Measurements from ENCODE around the gene ANXA1. TPM values are rescaled to one million over a fixed set of nuclear protein-coding genes. Genes with fewer than 3 reads are reported as not detected.
A peak's percentile ranks its signal among the peaks of the same experiment; 100 is the strongest.

ANXA1 gene
- total RNA-seq, 1 experiment from 2014 or later: 192 TPM

DNA sequence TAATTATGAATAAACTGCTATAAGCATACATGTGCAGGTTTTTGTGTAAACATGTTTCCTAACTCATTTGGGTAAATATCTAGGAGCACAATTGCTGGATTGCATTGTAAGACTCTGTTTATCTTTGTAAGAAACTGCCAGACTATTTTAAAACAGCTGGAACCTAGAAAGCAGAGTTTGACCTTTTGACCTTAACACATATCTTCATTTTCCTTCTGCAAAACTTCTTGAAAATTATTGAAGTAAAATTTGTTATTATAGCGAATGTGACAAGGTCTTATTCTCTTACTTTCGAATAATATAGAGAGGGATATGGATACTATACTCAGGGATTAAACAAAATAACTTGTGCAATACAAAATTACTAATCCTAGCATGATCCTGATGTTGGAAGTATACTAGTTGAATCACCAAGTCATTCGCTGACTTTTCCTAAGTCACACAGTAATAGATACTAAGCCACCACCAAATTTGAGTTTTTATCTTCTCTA lies 3.2 kb upstream of the ANXA1 start:
- H3F3A ChIP-seq (ENCODE audit: low read length, unreplicated experiment): peaks cover 19% of the 10 kb centered on the region
- H3K9me3 ChIP-seq (ENCODE audit: low read length): no peaks in the 10 kb centered on the region
- H3K4me2 ChIP-seq (ENCODE audit: low read length): peak overlapping the region; percentile 81
- H3K27ac ChIP-seq (ENCODE audit: low read length): peak overlapping the region; percentile 90
- no TSS peak for BruUV-seq (replicated peaks)
- TF ChIP-seq, protein P1, sequence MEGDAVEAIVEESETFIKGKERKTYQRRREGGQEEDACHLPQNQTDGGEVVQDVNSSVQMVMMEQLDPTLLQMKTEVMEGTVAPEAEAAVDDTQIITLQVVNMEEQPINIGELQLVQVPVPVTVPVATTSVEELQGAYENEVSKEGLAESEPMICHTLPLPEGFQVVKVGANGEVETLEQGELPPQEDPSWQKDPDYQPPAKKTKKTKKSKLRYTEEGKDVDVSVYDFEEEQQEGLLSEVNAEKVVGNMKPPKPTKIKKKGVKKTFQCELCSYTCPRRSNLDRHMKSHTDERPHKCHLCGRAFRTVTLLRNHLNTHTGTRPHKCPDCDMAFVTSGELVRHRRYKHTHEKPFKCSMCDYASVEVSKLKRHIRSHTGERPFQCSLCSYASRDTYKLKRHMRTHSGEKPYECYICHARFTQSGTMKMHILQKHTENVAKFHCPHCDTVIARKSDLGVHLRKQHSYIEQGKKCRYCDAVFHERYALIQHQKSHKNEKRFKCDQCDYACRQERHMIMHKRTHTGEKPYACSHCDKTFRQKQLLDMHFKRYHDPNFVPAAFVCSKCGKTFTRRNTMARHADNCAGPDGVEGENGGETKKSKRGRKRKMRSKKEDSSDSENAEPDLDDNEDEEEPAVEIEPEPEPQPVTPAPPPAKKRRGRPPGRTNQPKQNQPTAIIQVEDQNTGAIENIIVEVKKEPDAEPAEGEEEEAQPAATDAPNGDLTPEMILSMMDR (conservative IDR thresholded peaks at IDR 0.05; ENCODE audit: low read depth, low read length): no peak
- no peak for TF ChIP-seq EZH2 (IDR thresholded peaks at IDR 0.05; ENCODE audit: low read length, unreplicated experiment)
- TF ChIP-seq EZH2phosphoT487 (IDR thresholded peaks at IDR 0.05; ENCODE audit: borderline replicate concordance, low read length): no peak
- ATAC-seq (no peak), DNase-seq (peak; percentile 38)
- intact Hi-C loops (cut with micrococcal nuclease): loop anchor here (2.0 kb wide), 1 partner anchor 16 kb away; no protein-coding TSS in a partner anchor
- H4K20me1 ChIP-seq (ENCODE audit: low read length): peaks cover 15% of the 10 kb centered on the region
- no peaks in the 10 kb centered on the region for H3K27me3 ChIP-seq (ENCODE audit: low read length)
- H3K79me2 ChIP-seq (ENCODE audit: low read length): peaks cover 19% of the 10 kb centered on the region
- ChIA-PET CTCF (no interaction called here), POLR2A (ENCODE audit: unreplicated experiment) (no interaction called here)
- peaks cover 62% of the 10 kb centered on the region for H3K4me1 ChIP-seq (ENCODE audit: insufficient read depth, low read length)
- H3K9ac ChIP-seq (ENCODE audit: low read length): no peak overlapping the region; the same call in 1 of the 2 replicates
- H3K9me2 ChIP-seq (replicated peaks; ENCODE audit: low read length): no peaks in the 10 kb centered on the region
- no peak overlapping the region; the same call in 1 of the 2 replicates for H3K4me3 ChIP-seq (ENCODE audit: low read length)
- H3K36me3 ChIP-seq (ENCODE audit: low read depth, low read length): no peaks in the 10 kb centered on the region
- no peak overlapping the region for H2AFZ ChIP-seq (ENCODE audit: low read length)

DNA sequence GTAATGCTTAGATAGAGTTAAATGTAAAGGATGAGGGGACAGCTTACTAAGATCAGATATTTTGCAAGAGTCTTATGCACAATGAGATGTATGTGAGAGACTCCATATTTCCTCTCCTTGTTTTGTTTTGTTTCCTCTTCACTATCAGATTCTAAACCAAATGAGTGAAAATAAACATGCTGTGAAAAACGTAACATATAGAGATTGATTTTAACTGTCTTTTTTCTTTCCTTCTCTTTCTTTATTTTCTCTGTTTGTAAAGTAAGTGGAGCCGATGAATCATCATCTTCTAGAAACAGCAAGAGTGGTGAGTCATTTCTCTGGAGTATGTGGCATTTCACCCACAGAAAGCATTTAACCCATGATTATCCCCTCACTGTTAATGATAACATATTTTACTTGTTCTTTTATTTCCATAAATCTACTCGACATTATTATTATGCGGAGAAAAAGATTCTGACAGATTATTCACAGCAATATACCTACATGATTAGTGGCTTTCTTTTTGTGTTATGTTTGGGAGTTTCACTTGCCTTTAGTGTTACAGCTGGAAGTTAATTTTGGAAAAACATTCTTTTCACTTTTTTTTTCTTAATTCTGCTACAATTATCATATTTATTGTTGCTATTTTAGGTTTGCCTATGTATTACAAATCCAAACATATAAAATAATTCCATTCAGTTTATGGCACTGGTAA lies 2.1 kb upstream of the ANXA1 start:
- peak; percentile 79 for DNase-seq
- Histone ChIP-seq H3K9me2 (replicated peaks; ENCODE audit: low read length) (no peaks in the 10 kb centered on the region), H3F3A (ENCODE audit: low read length, unreplicated experiment) (peaks cover 13% of the 10 kb centered on the region), H3K4me2 (ENCODE audit: low read length) (peak overlapping the region; percentile 81), H4K20me1 (ENCODE audit: low read length) (peaks cover 25% of the 10 kb centered on the region), H3K27ac (ENCODE audit: low read length) (peak overlapping the region; percentile 90), H3K9me3 (ENCODE audit: low read length) (no peaks in the 10 kb centered on the region), H3K36me3 (ENCODE audit: low read depth, low read length) (peaks cover 6% of the 10 kb centered on the region), H3K79me2 (ENCODE audit: low read length) (peaks cover 29% of the 10 kb centered on the region), H3K4me1 (ENCODE audit: insufficient read depth, low read length) (peaks cover 63% of the 10 kb centered on the region), H2AFZ (ENCODE audit: low read length) (no peak overlapping the region), H3K4me3 (ENCODE audit: low read length) (peak overlapping the region; percentile 52), H3K9ac (ENCODE audit: low read length) (peak overlapping the region; percentile 52), H3K27me3 (ENCODE audit: low read length) (no peaks in the 10 kb centered on the region)
- POLR2A ChIA-PET (ENCODE audit: unreplicated experiment): no interaction called here
- CTCF ChIA-PET: no interaction called here
- peak; percentile 23 for ATAC-seq
- intact Hi-C loops (cut with micrococcal nuclease): loop anchor here (1.0 to 5.0 kb wide), 4 partner anchors 17 to 622 kb away; no protein-coding TSS in a partner anchor
- BruUV-seq (replicated peaks): no TSS peak
- TF ChIP-seq, protein P1 (conservative IDR thresholded peaks at IDR 0.05; ENCODE audit: low read depth, low read length): no peak
- TF ChIP-seq EZH2phosphoT487 (IDR thresholded peaks at IDR 0.05; ENCODE audit: borderline replicate concordance, low read length) (no peak), EZH2 (IDR thresholded peaks at IDR 0.05; ENCODE audit: low read length, unreplicated experiment) (no peak)

DNA sequence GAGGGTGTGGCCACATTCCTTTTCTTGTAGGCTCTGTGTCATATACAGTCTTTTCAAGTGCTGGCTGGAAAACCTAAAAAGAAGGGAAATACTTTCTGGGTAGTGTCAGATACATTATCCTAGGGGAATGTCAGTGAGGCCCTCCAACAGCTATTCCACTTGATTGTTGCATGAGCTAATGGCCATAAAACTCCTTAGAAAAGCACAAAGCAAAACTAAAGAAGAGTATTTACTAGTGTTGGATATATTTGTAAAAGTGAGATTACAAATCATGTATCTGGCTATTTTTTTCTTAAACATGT lies 829 bp downstream of the ANXA1 start:
- Histone ChIP-seq H3K4me1 (ENCODE audit: insufficient read depth, low read length) (peaks cover 62% of the 10 kb centered on the region), H3K9me3 (ENCODE audit: low read length) (no peaks in the 10 kb centered on the region), H3K27ac (ENCODE audit: low read length) (peak overlapping the region; percentile 85), H3K9ac (ENCODE audit: low read length) (peak overlapping the region; percentile 86), H4K20me1 (ENCODE audit: low read length) (peaks cover 38% of the 10 kb centered on the region), H2AFZ (ENCODE audit: low read length) (no peak overlapping the region), H3K27me3 (ENCODE audit: low read length) (no peaks in the 10 kb centered on the region), H3K4me2 (ENCODE audit: low read length) (peak overlapping the region; percentile 93), H3F3A (ENCODE audit: low read length, unreplicated experiment) (peaks cover 10% of the 10 kb centered on the region), H3K36me3 (ENCODE audit: low read depth, low read length) (peaks cover 17% of the 10 kb centered on the region), H3K9me2 (replicated peaks; ENCODE audit: low read length) (no peaks in the 10 kb centered on the region), H3K4me3 (ENCODE audit: low read length) (peak overlapping the region; percentile 86), H3K79me2 (ENCODE audit: low read length) (peaks cover 58% of the 10 kb centered on the region)
- CTCF ChIA-PET: no interaction called here
- TSS peak; percentile 47 for BruUV-seq (replicated peaks)
- ATAC-seq (peak; percentile 62), DNase-seq (peak; percentile 71)
- TF ChIP-seq EZH2 (IDR thresholded peaks at IDR 0.05; ENCODE audit: low read length, unreplicated experiment) (no peak), EZH2phosphoT487 (IDR thresholded peaks at IDR 0.05; ENCODE audit: borderline replicate concordance, low read length) (no peak)
- TF ChIP-seq, protein P1 (conservative IDR thresholded peaks at IDR 0.05; ENCODE audit: low read depth, low read length): no peak
- intact Hi-C loops (cut with micrococcal nuclease): loop anchor here (5.0 kb wide), 1 partner anchor 625 kb away; no protein-coding TSS in a partner anchor
- POLR2A ChIA-PET (ENCODE audit: unreplicated experiment): interaction anchor here (0.7 to 1.1 kb wide), 4 partner anchors 9 to 34 kb away, joined by 3 to 4 read pairs (median 4); no protein-coding TSS in a partner anchor

Data from PC-3 (cell line).